ENCODE results near the gene MET. TPM values are rescaled to one million over a fixed set of nuclear protein-coding genes. Genes with fewer than 3 reads are reported as not detected.
"Not testable (repeated sequence)": the region's sequence is repeated elsewhere in the genome, so short reads cannot be mapped to it uniquely, and the experiment has no call there.

The MET gene
- total RNA-seq, 2 donors from 2014 or later, result 0.88 TPM; not detected in 1

DNA sequence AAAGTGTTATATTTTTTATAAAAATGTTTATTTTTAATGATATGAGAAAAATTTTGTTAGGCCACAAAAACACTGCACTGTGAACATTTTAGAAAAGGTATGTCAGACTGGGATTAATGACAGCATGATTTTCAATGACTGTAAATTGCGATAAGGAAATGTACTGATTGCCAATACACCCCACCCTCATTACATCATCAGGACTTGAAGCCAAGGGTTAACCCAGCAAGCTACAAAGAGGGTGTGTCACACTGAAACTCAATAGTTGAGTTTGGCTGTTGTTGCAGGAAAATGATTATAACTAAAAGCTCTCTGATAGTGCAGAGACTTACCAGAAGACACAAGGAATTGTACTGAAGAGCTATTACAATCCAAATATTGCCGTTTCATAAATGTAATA lies 125.6 kb downstream of the MET start:
- DNase-seq (ENCODE audit: low spot score in 2 of 2) (no peak), ATAC-seq (no peak)
- Mint-ChIP-seq H3K27ac (no peak overlapping the region), H3K9me3 (no peaks in the 10 kb centered on the region), H3K36me3 (no peaks in the 10 kb centered on the region)

GRCh38 chr7:116798232-116798631 lies 126.2 kb downstream of the MET start:
- ATAC-seq (no peak), DNase-seq (ENCODE audit: low spot score in 2 of 2) (no peak)
- no peak overlapping the region for H3K27ac Mint-ChIP-seq
- H3K9me3 Mint-ChIP-seq, result no peaks in the 10 kb centered on the region
- H3K36me3 Mint-ChIP-seq, result no peaks in the 10 kb centered on the region

DNA sequence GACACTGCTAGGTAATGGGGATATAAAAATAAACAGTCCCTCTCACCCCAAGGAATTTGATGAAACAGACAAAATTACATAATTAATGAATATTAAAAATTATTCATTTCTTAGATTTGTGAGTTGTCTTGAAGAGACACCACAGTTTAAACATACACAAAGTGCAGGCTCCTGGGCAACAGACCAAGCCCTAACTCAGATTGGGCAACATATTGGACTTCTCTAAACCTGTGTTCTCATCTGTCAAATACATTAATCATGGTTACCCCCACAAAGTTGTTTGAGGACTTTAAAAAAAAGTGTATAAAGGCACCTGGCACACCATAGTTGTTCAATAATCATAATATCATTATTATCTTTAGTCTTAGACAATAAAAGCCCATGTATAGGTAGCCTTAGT lies 127.9 kb downstream of the MET start:
- no peak overlapping the region for H3K27ac Mint-ChIP-seq
- no peak for ATAC-seq
- no peaks in the 10 kb centered on the region for H3K36me3 Mint-ChIP-seq
- DNase-seq (ENCODE audit: low spot score in 2 of 2), result no peak
- H3K9me3 Mint-ChIP-seq, result no peaks in the 10 kb centered on the region

GRCh38 chr7:116800594-116800993 lies 128.6 kb downstream of the MET start:
- ATAC-seq, result no peak
- H3K36me3 Mint-ChIP-seq, result no peaks in the 10 kb centered on the region
- DNase-seq (ENCODE audit: low spot score in 2 of 2), result no peak
- no peaks in the 10 kb centered on the region for H3K9me3 Mint-ChIP-seq
- H3K27ac Mint-ChIP-seq, result no peak overlapping the region

DNA sequence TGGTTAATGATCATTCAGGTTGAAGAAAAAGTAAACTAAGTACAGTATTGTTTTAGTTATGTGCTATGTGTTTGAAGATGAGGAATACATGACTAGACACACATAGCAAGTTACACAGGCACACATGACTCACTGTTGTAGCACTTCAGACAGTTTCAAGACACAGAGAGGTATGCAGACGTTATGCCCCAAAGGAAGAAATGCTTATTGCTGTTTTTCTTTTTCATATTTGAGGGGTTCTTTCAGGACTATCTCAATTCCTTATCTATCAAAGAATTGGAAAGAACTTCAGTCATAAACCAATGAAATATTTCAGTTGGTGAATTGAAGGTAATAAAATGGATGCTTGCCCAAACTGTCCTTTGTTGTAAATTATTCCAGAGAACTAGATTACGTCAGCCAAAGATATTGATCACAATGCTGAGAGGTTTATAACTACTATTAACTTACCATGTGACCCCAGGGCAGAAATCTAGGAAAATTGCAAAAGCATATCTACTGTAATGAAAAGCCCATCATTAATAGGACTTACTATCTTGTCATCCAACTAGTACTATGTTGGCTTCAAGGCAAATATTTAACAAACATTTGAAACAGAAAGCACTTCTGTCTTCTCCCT lies 129.2 kb downstream of the MET start:
- Mint-ChIP-seq H3K36me3 (no peaks in the 10 kb centered on the region), H3K9me3 (no peaks in the 10 kb centered on the region), H3K27ac (no peak overlapping the region)
- DNase-seq (ENCODE audit: low spot score in 2 of 2) (no peak), ATAC-seq (peak in 1 of 2 donors; percentile 78)

DNA sequence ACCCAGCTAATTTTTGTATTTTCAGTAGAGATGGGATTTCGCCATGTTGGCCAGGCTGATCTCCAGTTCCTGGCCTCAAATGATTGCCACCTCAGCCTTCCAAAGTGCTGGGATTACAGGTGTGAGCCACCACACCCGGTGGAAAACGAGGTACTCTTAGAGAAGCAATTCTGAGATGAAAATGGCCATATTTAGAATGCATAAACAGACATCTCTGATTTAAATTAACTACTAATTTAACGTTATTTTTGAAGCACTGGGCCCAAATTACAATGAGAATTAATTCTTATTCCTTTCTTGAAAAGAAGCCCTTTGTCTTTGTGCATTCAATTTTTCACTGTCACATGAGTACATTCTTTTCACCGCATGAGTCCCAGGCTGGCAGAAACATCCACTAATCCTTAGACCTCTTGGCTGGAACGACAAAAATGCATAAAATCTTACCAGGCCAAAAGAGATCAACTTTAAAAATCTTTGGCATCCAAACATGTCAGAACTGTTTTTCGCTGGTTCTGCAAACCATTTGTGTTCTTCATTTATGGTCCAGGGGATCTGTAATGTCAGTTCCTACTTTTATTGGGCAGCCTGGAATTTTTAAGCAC lies 130.2 kb downstream of the MET start:
- peak overlapping the region in 1 of 2 donors; percentile 29 for H3K27ac Mint-ChIP-seq
- no peaks in the 10 kb centered on the region for H3K36me3 Mint-ChIP-seq
- no peak for ATAC-seq
- no peaks in the 10 kb centered on the region for H3K9me3 Mint-ChIP-seq
- no peak for DNase-seq (ENCODE audit: low spot score in 2 of 2)

- ATAC-seq (peak in 1 of 2 donors; percentile 86), DNase-seq (ENCODE audit: low spot score in 2 of 2) (peak in 1 of 2 donors; percentile 8)
- H3K36me3 Mint-ChIP-seq, result no peaks in the 10 kb centered on the region
Measured at GRCh38 chr7:116802746-116803152, 130.8 kb downstream of the MET start.

DNA sequence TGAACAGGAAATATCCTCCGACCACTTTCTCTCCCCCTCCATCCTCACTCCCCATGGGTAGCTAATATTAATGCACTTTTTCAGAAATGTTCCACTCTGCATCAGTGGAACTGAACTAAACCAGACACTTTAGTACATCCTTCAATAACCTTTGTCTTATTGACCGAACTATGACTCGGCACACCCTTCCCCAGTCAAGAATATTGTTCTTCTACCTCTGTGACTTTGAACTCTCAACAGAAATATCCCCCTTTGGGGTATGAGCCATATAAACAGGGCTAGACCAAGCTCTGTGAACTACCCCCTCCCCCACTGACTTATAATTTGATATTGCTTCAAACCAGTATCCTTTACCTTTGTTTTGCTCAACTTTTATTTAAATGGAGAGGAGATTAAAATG lies 132.5 kb downstream of the MET start:
- DNase-seq (ENCODE audit: low spot score in 2 of 2), result no peak
- H3K9me3 Mint-ChIP-seq, result no peaks in the 10 kb centered on the region
- H3K27ac Mint-ChIP-seq, result no peak overlapping the region
- no peak for ATAC-seq
- H3K36me3 Mint-ChIP-seq, result no peaks in the 10 kb centered on the region

More at GRCh38 chr7:116802746-116803152, 130.8 kb downstream of the MET start:
- H3K9me3 Mint-ChIP-seq, result no peaks in the 10 kb centered on the region
- peak overlapping the region in 1 of 2 donors; percentile 29 for H3K27ac Mint-ChIP-seq

- H3K36me3 Mint-ChIP-seq, result no peaks in the 10 kb centered on the region
- ATAC-seq (no peak), DNase-seq (ENCODE audit: low spot score in 2 of 2) (no peak)
- no peak overlapping the region for H3K27ac Mint-ChIP-seq
- H3K9me3 Mint-ChIP-seq, result no peaks in the 10 kb centered on the region
Measured at GRCh38 chr7:116805100-116805544, 133.1 kb downstream of the MET start.

DNA sequence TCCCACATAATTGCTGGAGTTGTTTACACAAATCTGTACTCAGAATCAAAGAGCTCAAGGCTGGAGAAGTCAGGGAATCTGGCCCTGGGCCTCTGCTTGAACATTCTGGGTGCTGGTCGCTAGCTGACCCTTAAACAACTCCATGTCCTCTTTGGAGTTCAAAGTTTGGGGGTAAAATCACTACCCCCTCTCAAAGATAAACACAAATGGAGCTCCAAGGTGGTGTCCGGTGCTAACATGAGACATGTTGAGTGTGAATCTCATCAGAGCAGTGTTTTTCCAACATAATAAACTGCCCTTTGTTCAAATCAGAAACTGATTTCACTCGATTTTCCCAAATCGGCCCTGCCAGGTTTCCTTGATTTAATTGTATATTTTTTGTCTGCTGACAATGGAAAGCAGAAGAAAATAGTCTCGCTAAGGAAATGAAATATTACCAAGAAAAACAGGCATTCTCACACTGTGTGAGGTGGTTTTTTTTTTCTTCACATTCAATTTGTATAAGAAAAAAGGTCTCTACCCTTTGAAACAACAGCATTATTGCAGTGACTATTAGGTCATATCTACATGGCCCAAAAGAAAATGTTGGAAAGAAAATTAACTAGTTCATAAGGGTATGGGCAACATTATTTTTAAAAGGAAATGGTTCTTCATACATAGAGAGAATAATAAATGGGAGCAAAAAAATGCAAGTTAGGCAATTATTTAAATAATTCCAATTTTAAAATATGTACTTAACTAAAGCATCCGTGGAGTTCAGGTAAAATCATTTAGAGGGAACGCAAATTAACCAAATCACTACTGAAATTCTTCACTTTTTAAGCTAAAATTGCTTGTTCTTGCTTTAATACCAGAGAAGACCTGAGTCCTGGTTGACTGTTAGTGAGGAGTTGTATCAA lies 134.3 kb downstream of the MET start:
- H3K27ac Mint-ChIP-seq, result no peak overlapping the region
- ATAC-seq (no peak), DNase-seq (ENCODE audit: low spot score in 2 of 2) (no peak)
- no peaks in the 10 kb centered on the region for H3K9me3 Mint-ChIP-seq
- H3K36me3 Mint-ChIP-seq, result no peaks in the 10 kb centered on the region

DNA sequence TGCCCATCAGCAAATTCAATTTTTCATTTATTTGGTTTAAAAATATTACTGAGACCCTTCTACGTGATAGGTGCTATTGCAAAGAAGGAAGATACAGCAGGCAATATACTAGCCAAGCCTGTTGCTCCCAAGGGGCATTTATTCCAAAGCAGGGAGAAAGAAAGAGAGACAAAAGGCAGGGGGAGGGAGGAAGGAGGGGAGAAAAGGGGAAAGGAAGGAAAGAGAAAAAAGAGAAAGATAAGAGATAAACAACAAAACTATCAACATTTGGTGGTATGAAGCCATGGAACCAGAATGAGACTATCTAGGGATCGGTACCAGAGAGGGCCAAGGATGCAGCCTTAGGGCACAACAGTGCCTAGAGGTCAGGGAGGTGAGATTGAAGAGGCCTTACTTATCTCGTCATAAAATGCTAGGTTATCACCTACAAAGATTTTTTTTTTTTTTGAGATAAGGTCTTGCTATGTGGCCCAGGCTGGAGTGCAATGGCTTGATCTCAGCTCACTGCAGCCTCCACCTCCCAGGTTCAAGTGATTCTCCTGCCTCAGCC lies 135.1 kb downstream of the MET start:
- no peaks in the 10 kb centered on the region for H3K9me3 Mint-ChIP-seq
- H3K36me3 Mint-ChIP-seq, result no peaks in the 10 kb centered on the region
- no peak overlapping the region for H3K27ac Mint-ChIP-seq
- ATAC-seq, result no peak
- no peak for DNase-seq (ENCODE audit: low spot score in 2 of 2)

- DNase-seq (ENCODE audit: low spot score in 2 of 2), result peak in 1 of 2 donors; percentile 16
Measured at GRCh38 chr7:116809636-116810266, 137.8 kb downstream of the MET start.

DNA sequence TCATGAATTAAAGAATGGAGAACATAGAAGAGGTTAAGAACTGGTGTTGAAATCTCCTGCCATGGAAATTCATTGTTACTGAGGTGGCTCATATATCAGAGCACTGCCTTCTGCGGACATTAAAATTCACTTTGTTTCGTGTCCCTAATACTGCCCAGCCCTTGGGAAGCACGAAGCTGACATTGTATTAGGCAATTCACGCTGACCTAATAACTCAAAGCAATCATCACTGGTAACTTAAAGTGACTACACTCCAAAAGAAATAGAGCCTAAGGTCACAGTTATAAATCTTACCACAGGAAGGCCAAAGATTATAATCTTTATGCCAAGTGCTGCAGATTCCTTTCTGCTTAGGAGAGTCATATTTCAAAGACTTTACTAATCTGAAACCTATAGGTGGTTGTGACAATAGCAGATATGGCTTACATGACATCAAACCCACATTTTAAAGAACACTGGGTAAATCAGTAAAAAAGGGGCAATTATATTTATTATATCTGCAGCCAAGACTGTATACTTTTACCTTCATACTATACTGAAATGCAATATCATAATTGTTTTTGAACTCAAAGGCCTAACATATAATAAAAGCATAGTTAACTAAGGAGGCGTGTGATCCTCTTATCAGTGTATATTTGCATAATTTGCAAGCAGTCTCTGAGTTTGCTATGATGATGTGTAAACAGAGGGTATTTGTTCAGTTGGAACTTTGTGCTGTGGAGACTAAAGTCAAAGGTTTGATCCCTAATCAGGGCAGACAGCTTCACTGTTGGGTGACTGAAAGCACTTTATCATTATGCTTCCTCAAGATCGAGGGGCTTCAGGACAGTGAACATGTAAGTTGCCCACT lies 138.5 kb downstream of the MET start:
- Mint-ChIP-seq H3K27ac (no peak overlapping the region), H3K9me3 (no peaks in the 10 kb centered on the region), H3K36me3 (no peaks in the 10 kb centered on the region)
- DNase-seq (ENCODE audit: low spot score in 2 of 2) (no peak), ATAC-seq (no peak)

More at GRCh38 chr7:116809636-116810266, 137.8 kb downstream of the MET start:
- Mint-ChIP-seq H3K9me3 (no peaks in the 10 kb centered on the region), H3K36me3 (no peaks in the 10 kb centered on the region), H3K27ac (no peak overlapping the region)
- peak; percentile 43 to 75 for ATAC-seq

DNA sequence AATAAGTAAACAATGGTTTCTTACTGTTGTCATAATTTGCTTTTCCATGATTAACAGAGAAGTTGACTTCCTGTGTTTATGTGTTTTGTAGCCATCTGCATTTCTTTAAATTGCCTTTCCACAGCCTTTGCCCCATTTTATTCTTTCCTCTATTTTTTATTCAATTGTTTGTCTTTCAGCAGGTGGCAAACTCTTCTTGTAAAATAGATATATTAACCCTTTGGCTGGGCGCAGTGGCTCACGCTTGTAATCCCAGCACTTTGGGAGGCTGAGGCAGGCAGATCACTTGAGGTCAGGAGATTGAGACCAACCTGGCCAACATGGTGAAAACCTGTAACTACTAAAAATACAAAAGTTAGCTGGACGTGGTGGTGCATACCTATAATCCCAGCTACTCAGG lies 139.8 kb downstream of the MET start:
- DNase-seq (ENCODE audit: low spot score in 2 of 2), result no peak
- Mint-ChIP-seq H3K27ac (no peak overlapping the region), H3K36me3 (no peaks in the 10 kb centered on the region), H3K9me3 (no peaks in the 10 kb centered on the region)
- no peak for ATAC-seq

DNA sequence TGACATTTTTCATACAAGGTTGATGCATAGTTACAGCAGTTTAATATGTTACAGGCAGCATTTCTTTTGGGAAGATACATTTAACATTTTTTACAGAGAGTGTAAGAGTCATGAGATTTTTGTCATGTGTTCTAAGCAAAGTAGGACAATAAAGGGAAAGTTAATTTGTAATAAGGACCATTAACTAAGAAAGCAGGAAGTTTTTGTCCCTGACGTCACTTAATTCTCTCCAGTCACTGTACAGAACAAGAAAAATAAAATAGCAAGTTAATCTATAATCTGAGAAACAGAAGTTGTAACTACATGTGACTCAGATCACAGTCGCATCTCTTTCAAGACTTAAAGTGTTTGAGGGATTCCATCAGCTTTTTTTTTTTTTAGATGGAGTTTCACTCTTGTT lies 140.9 kb downstream of the MET start:
- ATAC-seq (no peak), DNase-seq (ENCODE audit: low spot score in 2 of 2) (no peak)
- Mint-ChIP-seq H3K27ac (no peak overlapping the region), H3K9me3 (no peaks in the 10 kb centered on the region), H3K36me3 (no peaks in the 10 kb centered on the region)

- not testable (repeated sequence) for ATAC-seq; H3K36me3 Mint-ChIP-seq; H3K27ac Mint-ChIP-seq; DNase-seq (ENCODE audit: low spot score in 2 of 2); H3K9me3 Mint-ChIP-seq
Measured at GRCh38 chr7:116813371-116813770, 141.4 kb downstream of the MET start.
